Measurements from ENCODE around the gene KRT35.

DNA sequence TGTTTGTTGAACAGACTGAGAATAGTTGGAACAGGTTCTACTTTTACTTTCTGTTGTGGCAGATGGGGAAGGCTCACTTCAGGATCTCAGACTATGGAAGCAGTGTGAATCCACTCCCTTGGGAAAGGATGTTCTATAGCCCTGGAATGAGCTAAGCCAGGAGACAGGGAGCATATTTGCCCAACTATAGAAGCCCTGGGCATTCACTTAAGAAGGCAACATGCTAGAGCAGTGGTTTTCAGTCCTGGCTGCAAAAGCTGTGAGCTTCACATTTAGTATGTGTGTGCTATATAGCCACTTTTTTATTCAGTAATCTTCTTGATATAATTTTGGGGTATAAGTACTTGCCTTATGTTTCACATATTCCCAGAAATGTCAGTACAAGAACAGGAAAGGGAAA, 12.6 kb downstream of the KRT35 start:
- TF ChIP-seq ZNF143 (CRISPR knock-in tag; IDR thresholded peaks at IDR 0.05): no peak
- no peak for TF ChIP-seq PAX8 (CRISPR knock-in tag; IDR thresholded peaks at IDR 0.05; ENCODE audit: borderline replicate concordance)
- no peak for TF ChIP-seq HDAC2 (CRISPR knock-in tag; IDR thresholded peaks at IDR 0.05)
- TF ChIP-seq, protein P1, sequence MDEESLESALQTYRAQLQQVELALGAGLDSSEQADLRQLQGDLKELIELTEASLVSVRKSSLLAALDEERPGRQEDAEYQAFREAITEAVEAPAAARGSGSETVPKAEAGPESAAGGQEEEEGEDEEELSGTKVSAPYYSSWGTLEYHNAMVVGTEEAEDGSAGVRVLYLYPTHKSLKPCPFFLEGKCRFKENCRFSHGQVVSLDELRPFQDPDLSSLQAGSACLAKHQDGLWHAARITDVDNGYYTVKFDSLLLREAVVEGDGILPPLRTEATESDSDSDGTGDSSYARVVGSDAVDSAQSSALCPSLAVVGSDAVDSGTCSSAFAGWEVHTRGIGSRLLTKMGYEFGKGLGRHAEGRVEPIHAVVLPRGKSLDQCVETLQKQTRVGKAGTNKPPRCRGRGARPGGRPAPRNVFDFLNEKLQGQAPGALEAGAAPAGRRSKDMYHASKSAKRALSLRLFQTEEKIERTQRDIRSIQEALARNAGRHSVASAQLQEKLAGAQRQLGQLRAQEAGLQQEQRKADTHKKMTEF (CRISPR knock-in tag; IDR thresholded peaks at IDR 0.05): no peak
- no peak for TF ChIP-seq ZC3H4 (CRISPR knock-in tag; IDR thresholded peaks at IDR 0.05; ENCODE audit: borderline replicate concordance)
- no peak for TF ChIP-seq POLR2AphosphoS5 (IDR thresholded peaks at IDR 0.05; ENCODE audit: low read depth, low read length)
- no peak for TF ChIP-seq RFX5 (IDR thresholded peaks at IDR 0.05; ENCODE audit: low read depth, low read length)
